K562 (cell line): Measurements from ENCODE around the gene QKI. TPM values are rescaled to one million over a fixed set of nuclear protein-coding genes. Genes with fewer than 3 reads are reported as not detected.

ENCODE experiments used
- CREB1 ChIP-seq, 2 experiments: sonication (generic) in 1 of 2; formaldehyde crosslinking in 1 of 2; IDR thresholded peaks; 2 replicates each; pipeline versions ENCODE4 v1.6.1 to v1.8.0; 2012 to 2022; ENCODE audit warnings: inconsistent platforms in 1 of 2, mild to moderate bottlenecking in 1 of 2, missing genetic modification reagents in 1 of 2, moderate library complexity in 1 of 2
- DIDO1 ChIP-seq: fragments of 450-650 bp; IDR thresholded peaks from 2 replicates; pipeline ENCODE4 v1.6.1; 2016; ENCODE audit warnings: low read depth, missing biosample characterization, missing genetic modification characterization
- SNIP1 ChIP-seq: fragments of 450-650 bp; IDR thresholded peaks from 2 replicates; pipeline ENCODE4 v1.7.1; 2017; ENCODE audit warnings: low read depth, mild to moderate bottlenecking
- TARDBP ChIP-seq: fragments of 450-650 bp; IDR thresholded peaks from 2 replicates; pipeline ENCODE4 v1.6.1; 2016
- XRCC4 ChIP-seq: IDR thresholded peaks from one replicate; pipeline ENCODE4 v1.6.1; 2011; ENCODE audit not compliant: insufficient read depth, insufficient read length; ENCODE audit errors: extremely low read depth
- polyA plus RNA-seq, 8 experiments: library from polyadenylated mRNA; depleted of rRNA in 4 of 8; stranded (reverse) in 5 of 8; unstranded in 3 of 8; fragments of >200 nt; fragmentation: Nextera tagmentation in 2 of 8; fragmentation: Illumina TruSeq in 1 of 8; extraction: Ambion mirVana in 2 of 8; extraction: Trizol in 1 of 8; gene quantifications; 2 replicates each; pipeline versions ENCODE4 v1.2.1 to v1.2.3, GENCODE V29; 2011 to 2014; ENCODE audit warnings: inconsistent platforms in 1 of 8, missing spikeins in 1 of 8
- total RNA-seq, 7 experiments: library from RNA; depleted of rRNA in 6 of 7; stranded (reverse); fragments of >200 nt in 6 of 7; fragmentation: Illumina TruSeq in 2 of 7; extraction: Trizol in 2 of 7; gene quantifications; 2 replicates each; pipeline versions ENCODE4 v1.2.1 to v1.2.3, GENCODE V29; 2011 to 2021; ENCODE audit warnings: low replicate concordance in 1 of 7
- TF ChIP-seq, protein P1 (sequence below): fragments of 200-600 bp; sonication (generic); IDR thresholded peaks from one replicate; pipeline ENCODE4 v1.6.1; 2012; ENCODE audit warnings: mild to moderate bottlenecking, low read depth, low read length, inconsistent platforms

The QKI gene
- total and polyA plus RNA-seq, 9 of the 15 experiments (the other 6 are each of a cell fraction or from before 2014, with no cell fraction given), result 20.4 to 215 (median 123) TPM

DNA sequence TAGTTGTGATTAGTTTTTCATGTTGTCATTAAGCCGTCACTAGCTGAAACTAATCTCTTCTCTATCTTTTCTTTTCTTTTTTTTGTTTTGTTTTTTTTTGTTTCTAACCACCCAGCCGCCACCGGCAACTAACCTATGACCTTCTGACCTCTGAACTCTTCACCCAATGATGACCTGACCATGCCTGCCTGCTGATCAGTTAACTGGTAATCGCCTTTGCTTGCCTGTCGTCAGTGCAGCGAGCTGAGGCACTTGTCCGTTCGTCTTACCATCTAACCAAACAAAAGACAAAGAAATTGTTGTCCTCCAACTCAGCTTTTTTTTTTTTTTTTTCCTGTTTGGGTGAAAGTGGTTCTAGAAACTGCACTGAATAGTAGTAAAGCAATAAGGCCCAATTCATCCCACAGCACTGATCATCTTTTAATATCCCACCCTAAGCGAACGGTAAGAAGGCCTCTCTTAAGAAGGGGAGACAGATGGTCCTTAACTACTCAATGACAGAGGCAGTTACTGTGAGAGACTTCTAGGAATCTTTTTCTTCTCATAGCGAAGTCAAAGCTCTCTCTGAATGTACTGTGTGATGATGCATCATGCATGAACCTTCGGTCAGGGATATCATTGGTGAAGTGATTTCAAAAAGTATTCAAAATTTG, 156.2 kb downstream of the QKI start (continued):
- TF ChIP-seq SNIP1 (no peak), XRCC4 (no peak), CREB1 (IDR thresholded peaks at IDR 0.05) (no peak), CREB1 (CRISPR knock-in tag; IDR thresholded peaks at IDR 0.05) (no peak), TARDBP (no peak), DIDO1 (tag) (no peak)
- TF ChIP-seq, protein P1, sequence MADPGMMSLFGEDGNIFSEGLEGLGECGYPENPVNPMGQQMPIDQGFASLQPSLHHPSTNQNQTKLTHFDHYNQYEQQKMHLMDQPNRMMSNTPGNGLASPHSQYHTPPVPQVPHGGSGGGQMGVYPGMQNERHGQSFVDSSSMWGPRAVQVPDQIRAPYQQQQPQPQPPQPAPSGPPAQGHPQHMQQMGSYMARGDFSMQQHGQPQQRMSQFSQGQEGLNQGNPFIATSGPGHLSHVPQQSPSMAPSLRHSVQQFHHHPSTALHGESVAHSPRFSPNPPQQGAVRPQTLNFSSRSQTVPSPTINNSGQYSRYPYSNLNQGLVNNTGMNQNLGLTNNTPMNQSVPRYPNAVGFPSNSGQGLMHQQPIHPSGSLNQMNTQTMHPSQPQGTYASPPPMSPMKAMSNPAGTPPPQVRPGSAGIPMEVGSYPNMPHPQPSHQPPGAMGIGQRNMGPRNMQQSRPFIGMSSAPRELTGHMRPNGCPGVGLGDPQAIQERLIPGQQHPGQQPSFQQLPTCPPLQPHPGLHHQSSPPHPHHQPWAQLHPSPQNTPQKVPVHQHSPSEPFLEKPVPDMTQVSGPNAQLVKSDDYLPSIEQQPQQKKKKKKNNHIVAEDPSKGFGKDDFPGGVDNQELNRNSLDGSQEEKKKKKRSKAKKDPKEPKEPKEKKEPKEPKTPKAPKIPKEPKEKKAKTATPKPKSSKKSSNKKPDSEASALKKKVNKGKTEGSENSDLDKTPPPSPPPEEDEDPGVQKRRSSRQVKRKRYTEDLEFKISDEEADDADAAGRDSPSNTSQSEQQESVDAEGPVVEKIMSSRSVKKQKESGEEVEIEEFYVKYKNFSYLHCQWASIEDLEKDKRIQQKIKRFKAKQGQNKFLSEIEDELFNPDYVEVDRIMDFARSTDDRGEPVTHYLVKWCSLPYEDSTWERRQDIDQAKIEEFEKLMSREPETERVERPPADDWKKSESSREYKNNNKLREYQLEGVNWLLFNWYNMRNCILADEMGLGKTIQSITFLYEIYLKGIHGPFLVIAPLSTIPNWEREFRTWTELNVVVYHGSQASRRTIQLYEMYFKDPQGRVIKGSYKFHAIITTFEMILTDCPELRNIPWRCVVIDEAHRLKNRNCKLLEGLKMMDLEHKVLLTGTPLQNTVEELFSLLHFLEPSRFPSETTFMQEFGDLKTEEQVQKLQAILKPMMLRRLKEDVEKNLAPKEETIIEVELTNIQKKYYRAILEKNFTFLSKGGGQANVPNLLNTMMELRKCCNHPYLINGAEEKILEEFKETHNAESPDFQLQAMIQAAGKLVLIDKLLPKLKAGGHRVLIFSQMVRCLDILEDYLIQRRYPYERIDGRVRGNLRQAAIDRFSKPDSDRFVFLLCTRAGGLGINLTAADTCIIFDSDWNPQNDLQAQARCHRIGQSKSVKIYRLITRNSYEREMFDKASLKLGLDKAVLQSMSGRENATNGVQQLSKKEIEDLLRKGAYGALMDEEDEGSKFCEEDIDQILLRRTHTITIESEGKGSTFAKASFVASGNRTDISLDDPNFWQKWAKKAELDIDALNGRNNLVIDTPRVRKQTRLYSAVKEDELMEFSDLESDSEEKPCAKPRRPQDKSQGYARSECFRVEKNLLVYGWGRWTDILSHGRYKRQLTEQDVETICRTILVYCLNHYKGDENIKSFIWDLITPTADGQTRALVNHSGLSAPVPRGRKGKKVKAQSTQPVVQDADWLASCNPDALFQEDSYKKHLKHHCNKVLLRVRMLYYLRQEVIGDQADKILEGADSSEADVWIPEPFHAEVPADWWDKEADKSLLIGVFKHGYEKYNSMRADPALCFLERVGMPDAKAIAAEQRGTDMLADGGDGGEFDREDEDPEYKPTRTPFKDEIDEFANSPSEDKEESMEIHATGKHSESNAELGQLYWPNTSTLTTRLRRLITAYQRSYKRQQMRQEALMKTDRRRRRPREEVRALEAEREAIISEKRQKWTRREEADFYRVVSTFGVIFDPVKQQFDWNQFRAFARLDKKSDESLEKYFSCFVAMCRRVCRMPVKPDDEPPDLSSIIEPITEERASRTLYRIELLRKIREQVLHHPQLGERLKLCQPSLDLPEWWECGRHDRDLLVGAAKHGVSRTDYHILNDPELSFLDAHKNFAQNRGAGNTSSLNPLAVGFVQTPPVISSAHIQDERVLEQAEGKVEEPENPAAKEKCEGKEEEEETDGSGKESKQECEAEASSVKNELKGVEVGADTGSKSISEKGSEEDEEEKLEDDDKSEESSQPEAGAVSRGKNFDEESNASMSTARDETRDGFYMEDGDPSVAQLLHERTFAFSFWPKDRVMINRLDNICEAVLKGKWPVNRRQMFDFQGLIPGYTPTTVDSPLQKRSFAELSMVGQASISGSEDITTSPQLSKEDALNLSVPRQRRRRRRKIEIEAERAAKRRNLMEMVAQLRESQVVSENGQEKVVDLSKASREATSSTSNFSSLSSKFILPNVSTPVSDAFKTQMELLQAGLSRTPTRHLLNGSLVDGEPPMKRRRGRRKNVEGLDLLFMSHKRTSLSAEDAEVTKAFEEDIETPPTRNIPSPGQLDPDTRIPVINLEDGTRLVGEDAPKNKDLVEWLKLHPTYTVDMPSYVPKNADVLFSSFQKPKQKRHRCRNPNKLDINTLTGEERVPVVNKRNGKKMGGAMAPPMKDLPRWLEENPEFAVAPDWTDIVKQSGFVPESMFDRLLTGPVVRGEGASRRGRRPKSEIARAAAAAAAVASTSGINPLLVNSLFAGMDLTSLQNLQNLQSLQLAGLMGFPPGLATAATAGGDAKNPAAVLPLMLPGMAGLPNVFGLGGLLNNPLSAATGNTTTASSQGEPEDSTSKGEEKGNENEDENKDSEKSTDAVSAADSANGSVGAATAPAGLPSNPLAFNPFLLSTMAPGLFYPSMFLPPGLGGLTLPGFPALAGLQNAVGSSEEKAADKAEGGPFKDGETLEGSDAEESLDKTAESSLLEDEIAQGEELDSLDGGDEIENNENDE, result no peak
- TF ChIP-seq, all 486 proteins: peak for 69
